HG02571 (cell line): ENCODE results near the gene MPZL1.
"Not testable (repeated sequence)": the region's sequence is repeated elsewhere in the genome, so short reads cannot be mapped to it uniquely, and the experiment has no call there.

Source experiments
- ATAC-seq: cut with Tn5 transposase; IDR thresholded peaks from one replicate; pipeline ENCODE4 v1.9.1; 2021; ENCODE audit warnings: mild to moderate bottlenecking, moderate library complexity; ENCODE audit not compliant: unreplicated experiment

Gene MPZL1

DNA sequence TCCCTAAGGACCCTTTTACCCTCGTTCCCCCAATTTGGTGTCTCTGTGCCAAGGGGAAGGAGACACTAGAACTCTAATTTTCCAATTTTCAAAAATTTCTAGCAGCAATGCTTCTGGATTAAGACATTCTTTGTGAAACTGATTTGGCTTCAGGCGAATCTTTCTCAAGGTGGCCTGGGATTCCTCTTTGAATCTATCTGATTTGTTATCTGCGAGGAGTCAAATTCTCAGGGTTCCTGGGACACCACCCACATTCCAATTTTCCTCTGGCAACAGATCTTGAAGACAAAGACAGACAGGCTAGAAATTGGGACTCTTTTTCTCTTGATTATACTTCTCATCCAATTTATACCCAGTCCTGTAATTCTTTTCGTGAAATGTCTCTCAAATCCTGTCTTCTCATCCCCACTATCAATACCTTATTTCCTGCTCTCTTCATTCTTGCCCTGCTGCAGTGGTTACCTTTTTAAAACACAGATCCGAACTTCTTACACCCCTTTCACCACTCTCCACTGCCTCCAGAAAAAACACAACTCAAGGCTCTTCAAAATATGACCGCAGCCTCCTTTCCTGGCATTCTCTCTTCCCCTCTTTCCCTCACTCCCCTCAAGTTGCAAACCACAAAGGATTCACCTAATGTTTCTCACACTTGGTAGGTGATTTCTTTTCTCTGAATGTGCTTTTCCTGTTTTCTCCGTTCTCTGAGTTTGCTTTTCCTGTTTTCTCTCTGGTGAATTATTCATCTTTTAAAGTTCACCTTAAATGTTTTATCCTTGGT is 2.7 kb upstream of the MPZL1 start:
- ATAC-seq, result no peak

DNA sequence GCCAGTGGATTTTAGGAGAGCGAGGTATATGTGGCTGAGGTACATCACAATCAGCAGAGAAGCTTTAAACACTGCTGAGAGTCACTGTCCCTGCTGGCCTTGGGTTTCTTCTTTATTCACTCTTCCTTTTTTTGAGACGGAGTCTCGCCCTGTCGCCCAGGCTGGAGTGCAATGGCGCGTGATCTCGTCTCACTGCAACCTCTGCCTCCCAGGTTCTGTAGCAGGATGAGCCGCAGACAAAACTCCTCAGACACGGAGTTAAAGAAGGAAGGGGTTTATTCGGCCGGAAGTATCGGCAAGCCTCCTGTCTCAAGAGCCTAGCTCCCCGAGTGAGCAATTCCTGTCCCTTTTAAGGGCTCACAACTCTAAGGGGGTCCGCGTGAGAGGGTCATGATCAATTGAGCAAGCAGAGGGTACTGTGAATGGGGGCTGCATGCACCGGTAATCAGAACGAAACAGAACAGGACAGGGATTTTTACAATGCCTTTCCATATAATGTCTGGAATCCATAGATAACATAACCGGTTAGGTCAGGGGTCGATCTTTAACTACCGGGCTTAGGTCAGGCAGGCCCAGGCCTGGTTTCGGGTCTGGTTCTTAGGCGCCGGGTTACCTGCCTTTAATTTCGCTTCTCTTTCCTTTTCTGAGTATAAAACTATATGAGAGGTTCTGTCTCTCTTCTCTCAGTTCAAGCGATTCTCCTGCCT is 1.9 kb upstream of the MPZL1 start:
- ATAC-seq, result not testable (repeated sequence)

DNA sequence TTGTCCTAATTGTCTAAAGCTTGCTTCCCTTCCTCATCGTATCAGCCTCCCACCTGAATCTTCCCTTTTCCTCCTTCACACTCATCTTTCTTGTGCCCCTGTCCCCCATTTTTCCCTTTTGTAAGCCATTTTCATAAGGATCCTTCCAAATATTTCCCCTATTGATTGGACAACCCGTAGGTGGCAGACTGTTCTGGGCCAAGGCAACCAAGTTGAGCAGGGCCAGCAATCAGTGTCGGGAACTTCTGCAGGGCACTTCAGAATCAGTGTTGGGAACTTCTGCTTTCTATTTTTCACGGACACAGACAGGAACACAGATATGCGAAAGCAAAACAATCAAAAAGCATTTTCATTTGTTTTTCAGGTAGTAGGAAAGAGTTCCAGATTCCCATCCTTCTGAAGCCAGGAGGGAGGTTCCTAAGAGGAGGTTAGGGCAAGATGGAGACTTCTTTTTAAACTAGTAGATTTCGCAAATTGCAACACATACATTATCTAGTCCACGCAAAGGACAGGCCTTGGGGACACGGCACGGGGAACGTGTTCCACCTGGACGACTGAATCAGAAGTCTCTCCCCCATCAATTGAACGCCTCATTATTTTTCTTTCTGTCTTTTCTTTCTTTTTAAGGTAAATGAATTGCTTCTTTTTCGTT is 691 bp upstream of the MPZL1 start:
- ATAC-seq, result no peak

DNA sequence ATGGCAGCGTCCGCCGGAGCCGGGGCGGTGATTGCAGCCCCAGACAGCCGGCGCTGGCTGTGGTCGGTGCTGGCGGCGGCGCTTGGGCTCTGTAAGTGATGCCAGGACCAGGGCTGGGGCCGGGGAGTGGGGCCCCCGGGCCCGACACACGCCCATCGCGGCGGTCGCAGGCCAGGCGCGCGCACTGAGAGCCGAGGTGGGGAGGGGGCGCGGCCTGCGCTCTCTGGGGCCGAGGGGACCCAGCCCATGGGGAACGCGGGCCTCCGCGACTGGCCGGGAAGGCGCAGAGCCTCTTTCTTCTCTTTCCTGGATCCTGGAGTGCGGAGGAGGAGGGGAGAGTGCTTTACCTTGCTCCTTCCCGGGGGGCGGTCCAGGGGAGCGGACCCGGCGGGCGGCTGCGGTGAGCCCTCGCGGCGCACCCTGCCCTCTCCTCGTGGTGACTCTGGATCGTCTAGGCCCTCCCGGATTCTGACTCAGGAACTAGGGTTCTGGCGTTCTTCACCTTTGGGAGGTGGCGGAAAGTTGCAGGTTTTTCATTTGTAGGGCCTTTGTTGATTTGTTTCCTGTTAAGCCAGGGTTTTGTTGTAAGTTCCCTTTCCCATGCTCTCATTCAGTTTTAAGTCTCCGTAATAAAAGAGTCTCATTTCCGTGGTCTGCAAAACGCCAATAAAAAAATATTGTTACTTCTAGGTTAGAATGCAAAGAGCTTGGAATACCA is 529 bp downstream of the MPZL1 start:
- peak; percentile 29 for ATAC-seq

DNA sequence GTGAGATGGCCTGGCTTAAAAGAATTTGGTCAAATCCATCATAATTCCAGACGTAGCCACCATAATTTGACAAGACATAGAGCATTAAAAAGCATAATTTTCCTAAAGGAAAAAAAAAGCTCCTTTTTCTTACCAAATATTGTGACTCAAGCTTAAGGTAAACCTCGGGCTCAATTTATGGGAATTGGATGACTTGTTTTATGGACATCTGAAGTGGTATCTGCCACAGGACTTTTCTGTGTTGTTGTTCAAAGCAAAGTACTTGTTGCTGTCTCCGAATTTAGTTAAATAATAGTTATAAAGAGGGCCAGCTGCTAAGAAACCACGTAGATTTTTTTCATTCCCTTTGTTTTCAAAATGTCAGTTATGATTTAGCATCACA is 1.1 kb downstream of the MPZL1 start:
- ATAC-seq, result no peak

DNA sequence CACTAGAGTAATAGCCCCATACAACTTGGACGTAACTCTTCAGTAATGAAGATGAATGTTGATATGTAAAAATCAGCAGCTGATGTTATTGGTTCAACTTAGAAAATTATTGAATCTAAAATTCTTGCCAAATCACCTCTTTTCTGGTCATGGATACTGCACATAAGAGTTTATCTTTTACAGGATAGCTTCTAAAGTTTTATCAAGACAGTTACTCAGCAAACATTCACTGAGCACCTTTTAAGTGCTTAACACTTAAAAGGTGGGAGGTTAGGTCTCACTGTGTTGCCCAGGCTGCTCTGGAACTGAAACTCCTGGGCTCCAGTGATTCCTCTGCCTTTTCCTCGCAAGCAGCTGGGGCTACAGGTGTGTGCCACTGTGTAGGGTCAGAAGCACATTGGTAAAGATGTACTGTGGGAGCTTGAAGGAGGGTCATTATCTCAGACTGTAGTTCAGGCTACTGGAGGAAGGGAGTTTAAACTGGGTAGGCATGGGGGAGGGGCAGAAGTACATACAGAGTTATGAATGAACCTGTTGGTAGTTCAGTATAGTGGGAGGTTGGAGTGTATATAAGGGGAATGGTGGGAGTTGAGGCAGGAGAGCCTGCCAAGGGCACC is 2.0 kb downstream of the MPZL1 start:
- ATAC-seq, result no peak

DNA sequence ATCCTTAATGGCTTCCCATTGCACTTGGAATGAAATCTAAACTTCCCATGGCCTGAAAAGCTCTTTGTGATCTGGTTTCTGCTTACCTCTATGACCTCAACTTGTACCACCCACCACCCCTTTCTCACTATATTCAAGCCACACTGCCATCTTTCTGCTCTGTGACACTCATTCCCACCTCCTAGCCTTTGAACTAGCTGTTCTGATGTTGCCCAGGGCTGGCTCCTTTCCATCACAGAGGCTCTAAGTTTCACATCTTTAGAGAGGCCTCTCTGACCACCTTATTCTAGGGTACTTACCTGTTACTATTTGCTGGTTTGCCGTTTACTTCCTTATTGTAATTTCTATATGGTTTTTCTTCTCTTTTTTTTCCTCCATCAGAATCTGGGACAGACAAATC is 4.2 kb downstream of the MPZL1 start:
- ATAC-seq, result no peak

DNA sequence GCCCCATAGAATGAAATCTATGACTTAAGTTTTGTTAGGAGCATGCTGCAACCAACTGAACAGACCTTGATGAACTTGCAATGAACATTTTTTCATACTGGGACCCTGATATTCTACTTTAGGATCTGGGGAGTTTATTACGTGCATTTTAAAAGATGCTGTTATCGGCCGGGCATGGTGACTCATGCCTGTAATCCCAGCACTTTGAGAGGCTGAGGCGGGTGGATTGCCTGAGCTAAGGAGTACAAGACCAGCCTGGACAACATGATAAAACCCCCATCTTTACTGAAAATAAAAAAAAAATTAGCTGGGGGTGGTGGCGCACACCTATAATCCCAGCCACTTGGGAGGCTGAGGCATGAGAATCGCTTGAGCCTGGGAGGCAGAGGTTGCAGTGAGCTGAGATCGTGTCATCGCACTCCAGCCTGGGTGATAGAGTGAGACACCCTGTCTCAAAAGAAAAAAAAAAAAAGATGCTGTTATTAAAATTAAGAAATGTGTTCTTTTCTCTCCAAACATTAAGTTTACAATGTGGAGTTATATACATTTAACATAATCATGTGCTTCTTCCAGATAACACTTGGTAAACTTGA is 7.1 kb downstream of the MPZL1 start:
- ATAC-seq, result no peak

DNA sequence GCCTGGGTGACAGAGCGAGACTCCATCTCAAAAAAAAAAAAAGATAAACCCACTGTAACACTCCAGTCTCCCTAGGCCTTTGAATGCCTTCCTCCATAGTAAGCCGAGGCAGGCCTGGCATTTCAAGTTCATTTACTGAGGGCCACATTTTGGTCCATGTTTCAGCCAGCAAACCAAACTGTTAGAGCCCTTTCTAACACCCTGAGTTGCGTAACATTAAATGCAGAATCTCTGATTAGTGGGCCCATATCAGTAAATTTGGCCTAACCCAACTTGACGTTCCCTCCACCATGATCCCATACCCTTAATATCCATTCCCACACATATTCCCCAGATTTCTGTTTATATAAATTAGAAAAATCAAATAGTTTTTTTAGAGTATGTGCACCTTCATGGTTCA is 12.4 kb downstream of the MPZL1 start:
- ATAC-seq, result no peak

DNA sequence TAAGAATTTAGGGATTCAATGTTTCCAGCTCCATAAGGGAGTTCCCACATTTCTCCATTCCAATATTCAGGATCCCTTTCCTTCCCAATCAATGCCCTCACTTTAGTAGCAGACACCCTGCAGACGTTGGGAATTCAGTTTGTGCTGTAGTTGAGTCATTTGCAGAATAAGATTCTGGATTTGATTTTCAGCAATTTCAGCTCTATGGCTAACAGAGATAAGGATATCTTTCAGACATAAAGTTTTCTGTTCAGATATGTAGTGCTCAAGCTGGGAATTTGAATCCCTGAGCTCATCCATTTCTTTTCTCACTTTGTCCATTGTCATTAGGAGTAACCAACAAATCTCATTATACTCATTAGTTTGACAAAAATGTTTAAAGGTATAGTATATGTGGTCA is 13.1 kb downstream of the MPZL1 start:
- ATAC-seq, result no peak

DNA sequence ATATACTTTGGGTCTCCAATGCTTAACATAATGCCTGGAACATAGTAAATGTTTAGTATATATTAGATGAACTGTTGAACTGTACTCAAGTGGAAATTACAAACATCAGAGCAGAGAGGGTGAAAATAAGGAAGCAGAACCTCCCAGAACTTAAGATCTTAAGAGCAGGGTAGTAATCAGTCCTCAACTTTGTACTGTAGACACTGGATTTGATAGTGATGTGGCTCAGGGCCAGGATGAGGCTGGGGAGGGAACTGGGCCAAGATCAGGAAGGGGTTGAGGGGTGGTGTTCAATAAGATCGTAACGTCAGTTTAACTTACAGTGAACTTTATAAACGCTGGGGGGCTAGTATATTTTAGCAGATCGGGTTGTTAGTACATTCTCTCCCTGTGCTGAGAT is 15.4 kb downstream of the MPZL1 start:
- no peak for ATAC-seq

DNA sequence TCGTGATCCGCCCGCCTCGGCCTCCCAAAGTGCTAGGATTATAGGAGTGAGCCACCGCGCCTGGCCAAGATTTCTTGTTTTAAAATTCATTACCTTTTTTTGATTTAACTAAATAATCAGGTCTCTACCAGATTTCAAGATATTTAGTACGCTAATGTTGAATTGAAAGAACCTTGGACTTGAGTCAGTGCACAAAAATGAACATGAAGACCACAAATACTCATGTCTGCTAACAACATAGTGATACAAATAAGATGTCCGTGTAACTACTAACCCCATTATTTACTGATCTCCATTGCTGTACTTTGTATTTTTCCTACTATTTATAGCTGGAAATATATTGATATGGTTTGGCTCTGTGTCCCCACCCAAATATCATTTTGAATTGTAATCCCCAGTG is 16.4 kb downstream of the MPZL1 start:
- ATAC-seq, result no peak

DNA sequence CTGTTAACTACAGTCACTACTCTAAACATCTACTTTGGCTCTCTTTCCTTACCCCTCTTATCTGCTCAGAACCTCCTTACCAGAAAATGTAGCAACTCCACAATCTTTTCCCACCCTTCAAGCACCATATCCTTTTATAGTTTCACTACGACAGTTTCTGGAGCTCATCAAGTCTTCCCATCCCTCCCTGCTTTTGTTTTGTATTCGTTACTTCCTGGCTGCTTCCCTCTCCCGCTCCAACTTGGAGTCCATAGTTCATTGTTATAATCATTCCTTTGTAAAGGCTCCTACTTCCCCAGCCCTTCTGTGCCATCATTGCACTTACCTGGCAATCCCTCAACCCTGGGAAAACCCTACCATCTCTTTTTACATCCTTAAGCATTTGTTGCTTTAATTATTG is 18.0 kb downstream of the MPZL1 start:
- ATAC-seq, result no peak

DNA sequence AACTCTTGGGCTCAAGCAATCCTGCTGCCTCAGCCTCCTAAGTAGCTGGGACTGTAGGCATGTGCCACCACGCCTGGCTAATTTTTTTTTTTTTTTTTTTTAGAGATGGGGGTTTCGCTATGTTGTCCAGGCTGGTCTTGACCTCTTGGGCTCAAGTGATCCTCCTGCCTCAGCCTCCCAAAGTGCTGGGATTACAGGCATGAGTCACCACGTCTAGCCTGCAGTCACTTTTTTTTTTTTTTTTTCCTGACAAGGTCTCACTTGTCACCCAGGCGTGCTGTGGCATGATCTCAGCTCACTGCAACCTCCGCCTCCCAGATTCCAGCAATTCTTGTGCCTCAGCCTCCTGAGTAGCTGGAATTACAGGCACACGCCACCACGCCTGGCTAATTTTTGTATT is 19.3 kb downstream of the MPZL1 start:
- ATAC-seq, result not testable (repeated sequence)

DNA sequence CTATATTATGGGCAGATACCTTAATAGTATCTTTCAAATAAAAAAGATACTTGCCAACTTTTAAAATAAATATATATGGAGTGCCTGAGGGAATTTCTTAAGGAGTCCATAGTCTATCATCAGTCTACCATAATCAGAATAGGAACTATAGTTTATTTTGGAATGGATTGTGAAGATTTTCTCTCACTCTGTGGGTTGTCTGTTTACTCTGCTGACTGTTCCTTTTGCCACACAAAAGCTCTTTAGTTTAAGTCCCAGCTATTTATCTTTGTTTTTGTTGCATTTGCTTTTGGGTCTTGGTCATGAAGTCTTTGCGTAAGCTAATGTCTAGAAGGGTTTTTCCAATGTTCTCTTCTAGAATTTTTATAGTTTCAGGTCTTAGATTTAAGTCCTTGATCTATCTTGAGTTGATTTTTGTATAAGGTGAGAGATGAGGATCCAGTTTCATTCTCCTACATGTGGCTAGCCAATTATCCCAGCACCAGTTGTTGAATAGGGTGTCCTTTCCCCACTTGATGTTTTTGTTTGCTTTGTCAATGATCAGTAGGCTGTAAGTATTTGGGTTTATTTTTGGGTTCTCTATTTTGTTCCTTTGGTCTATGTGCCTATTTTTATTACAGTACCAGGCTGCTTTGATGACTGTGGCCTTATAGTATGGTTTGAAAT is 20.7 kb downstream of the MPZL1 start:
- ATAC-seq, result not testable (repeated sequence)

DNA sequence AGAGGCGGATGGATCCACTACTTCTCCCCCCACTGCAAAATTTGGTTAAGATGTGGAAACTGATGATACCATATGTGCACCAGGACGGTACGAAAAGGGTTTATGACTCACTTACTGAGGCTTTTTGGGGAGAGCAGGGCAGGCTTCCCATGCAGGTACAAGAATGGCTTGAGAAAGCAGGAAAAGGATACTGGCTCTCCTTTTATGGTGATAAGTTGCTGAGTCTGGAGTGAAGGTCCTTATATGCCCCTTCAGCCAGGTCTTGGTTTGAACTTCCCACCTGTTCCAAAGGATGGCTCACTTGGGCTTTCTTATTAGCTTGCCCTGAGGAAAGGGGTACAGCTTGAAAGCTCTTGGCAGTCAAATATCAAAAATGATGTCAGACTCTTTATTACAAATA is 23.1 kb downstream of the MPZL1 start:
- ATAC-seq, result no peak

DNA sequence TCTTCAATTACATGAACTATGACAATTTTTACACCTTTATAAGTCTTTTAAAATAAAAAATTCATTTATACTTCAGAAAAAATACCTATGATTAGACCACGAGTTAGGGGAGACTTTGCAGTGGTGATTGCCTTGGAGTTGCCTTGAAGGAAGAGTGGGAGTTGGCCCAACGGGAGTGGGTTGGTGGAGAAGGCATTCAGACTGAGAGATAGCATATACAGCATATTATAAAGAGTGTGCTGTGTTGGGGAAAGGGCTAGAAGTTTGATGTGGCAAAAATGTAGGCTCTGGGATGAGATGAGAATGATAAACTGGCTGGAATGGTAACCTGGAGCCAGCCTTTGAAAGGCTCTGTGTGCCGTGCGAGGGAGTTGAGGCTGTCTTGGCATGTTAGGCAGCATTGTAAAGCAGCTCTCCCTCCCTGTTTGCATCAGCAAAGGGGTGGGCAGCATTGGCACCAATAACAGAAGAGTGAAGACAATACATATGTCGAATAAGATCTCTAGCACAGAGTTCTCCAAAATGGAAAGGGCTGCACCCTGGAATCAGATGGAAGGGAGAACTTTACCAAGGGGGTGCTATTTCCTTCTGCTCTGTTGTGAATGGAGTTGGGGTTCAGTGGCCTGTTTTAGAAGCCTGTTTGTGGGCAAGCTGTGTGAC is 24.4 kb downstream of the MPZL1 start:
- ATAC-seq, result no peak

DNA sequence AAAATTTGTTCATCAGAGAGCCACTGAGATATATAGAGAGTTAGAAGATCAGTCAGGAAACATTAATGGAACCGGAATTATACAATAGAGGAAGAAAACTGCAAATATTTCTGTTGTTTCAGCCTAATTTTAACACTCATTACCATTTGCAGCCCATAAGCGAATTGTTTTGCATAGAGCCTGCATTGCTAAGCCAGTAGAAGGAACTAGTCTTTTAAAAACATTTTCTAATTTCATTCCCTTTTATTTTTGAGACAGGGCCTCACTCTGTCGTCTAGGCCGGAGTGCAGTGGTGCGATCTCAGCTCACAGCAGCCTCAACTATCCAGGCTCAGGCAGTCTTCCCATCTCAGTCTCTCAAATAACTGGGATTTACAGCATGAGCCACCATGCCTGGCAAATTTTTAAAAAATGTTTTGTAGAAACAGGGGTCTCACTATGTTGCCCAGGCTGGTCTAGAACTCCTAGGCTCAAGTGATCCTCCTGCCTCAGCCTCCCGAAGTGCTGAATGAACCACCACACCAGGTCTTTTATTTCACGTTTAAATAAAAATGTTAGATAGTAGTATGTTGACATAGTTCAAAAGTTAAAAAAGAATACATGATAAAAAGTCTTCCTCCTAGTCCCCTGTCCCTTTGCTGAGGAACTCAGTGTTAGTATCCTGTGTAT is 25.3 kb downstream of the MPZL1 start:
- no peak for ATAC-seq

DNA sequence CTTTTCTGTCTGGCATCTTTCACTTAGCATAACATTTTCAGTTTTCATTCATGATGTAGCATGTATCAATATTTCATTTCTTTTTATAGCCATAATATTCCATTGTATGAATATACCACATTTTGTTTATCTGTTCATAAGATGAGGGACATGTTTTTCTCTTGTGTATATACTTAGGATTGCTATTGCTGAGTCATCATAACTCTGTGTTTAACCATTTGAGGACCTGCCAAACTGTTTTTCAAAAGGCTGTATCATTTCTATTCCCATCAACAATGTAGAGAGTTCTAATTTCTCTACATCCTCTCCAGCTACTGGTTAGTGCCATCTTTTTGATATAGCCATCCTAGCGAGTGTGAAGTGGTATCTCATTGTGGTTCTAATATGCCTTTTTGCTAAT is 26.2 kb downstream of the MPZL1 start:
- ATAC-seq, result no peak
